Brain microvascular endothelial cell (primary cell): ENCODE measurements around the gene TMEM125.

Experiments
- DNase-seq: peaks from one replicate; pipeline ENCODE4 v3.0.0-alpha.2; 2020
- H3K27ac ChIP-seq: fragments of 250-450 bp; sonication (Bioruptor Pico); 2 replicates; pipeline ENCODE4 v1.5.1; 2020; ENCODE audit warnings: mild to moderate bottlenecking, moderate library complexity
- H3K27me3 ChIP-seq: fragments of 250-450 bp; sonication (Bioruptor Pico); replicated peaks from 2 replicates; pipeline ENCODE4 v1.5.1; 2020; ENCODE audit warnings: mild to moderate bottlenecking
- H3K36me3 ChIP-seq: fragments of 250-450 bp; sonication (Bioruptor Pico); replicated peaks from 2 replicates; pipeline ENCODE4 v1.5.1; 2020; ENCODE audit warnings: mild to moderate bottlenecking
- H3K4me3 ChIP-seq: 2 replicates; pipeline ENCODE4 v1.5.1; 2011; ENCODE audit warnings: low read depth, mild to moderate bottlenecking, control low read depth, low read length, moderate library complexity
- CTCF ChIP-seq: IDR thresholded peaks from 2 replicates; pipeline ENCODE4 v1.5.1; 2011; ENCODE audit warnings: low read depth, mild to moderate bottlenecking, moderate library complexity, low read length, control low read depth, inconsistent platforms; ENCODE audit errors: missing control alignments
- in situ Hi-C: cut with HindIII; loops from 2 replicates; pipeline ENCODE4 v1.10.0; 2017; ENCODE audit warnings: low sequenced_read_pairs, low pct_ligation_motif_present

The TMEM125 gene

GRCh38 chr1:43293176-43293575 is 23.4 kb downstream of the TMEM125 start:
- in situ Hi-C loops: no loop called here

GRCh38 chr1:43293896-43294760 is 24.3 kb downstream of the TMEM125 start:
- in situ Hi-C loops: no loop called here
- no peaks in the 10 kb centered on the region for H3K36me3 ChIP-seq

More at GRCh38 chr1:43293176-43293575, 23.4 kb downstream of the TMEM125 start:
- Histone ChIP-seq H3K27me3 (no peaks in the 10 kb centered on the region), H3K4me3 (no peak overlapping the region), H3K27ac (no peak overlapping the region), H3K36me3 (no peaks in the 10 kb centered on the region)
- TF ChIP-seq CTCF: no peak
- DNase-seq: no peak

GRCh38 chr1:43294761-43295160 is 25.0 kb downstream of the TMEM125 start:
- TF ChIP-seq CTCF: no peak
- no peaks in the 10 kb centered on the region for H3K36me3 ChIP-seq
- no peak for DNase-seq
- H3K27me3 ChIP-seq: no peaks in the 10 kb centered on the region
- in situ Hi-C loops: no loop called here
- no peak overlapping the region for H3K27ac ChIP-seq
- H3K4me3 ChIP-seq: no peak overlapping the region

More at GRCh38 chr1:43293896-43294760, 24.3 kb downstream of the TMEM125 start:
- H3K4me3 ChIP-seq: no peak overlapping the region
- H3K27ac ChIP-seq: no peak overlapping the region
- DNase-seq: peak; percentile 54
- no peak for TF ChIP-seq CTCF
- H3K27me3 ChIP-seq: no peaks in the 10 kb centered on the region

- TF ChIP-seq CTCF: no peak
- no peak overlapping the region for H3K4me3 ChIP-seq
- no peaks in the 10 kb centered on the region for H3K27me3 ChIP-seq
- no peak for DNase-seq
- in situ Hi-C loops: no loop called here
- no peak overlapping the region for H3K27ac ChIP-seq
- no peaks in the 10 kb centered on the region for H3K36me3 ChIP-seq
Measured at GRCh38 chr1:43296207-43296606, 26.4 kb downstream of the TMEM125 start.

GRCh38 chr1:43298055-43298454 is 28.3 kb downstream of the TMEM125 start:
- in situ Hi-C loops: no loop called here
- H3K27ac ChIP-seq: no peak overlapping the region
- TF ChIP-seq CTCF: no peak
- H3K4me3 ChIP-seq: no peak overlapping the region
- H3K27me3 ChIP-seq: no peaks in the 10 kb centered on the region
- DNase-seq: no peak
- no peaks in the 10 kb centered on the region for H3K36me3 ChIP-seq

GRCh38 chr1:43299101-43299500 is 29.3 kb downstream of the TMEM125 start:
- in situ Hi-C loops: no loop called here
- TF ChIP-seq CTCF: no peak
- no peak for DNase-seq

More at GRCh38 chr1:43299101-43299500, 29.3 kb downstream of the TMEM125 start:
- Histone ChIP-seq H3K36me3 (no peaks in the 10 kb centered on the region), H3K27ac (no peak overlapping the region), H3K4me3 (no peak overlapping the region), H3K27me3 (no peaks in the 10 kb centered on the region)
